DOHH2 (cell line): ENCODE measurements around the gene BANP.
"Not testable (repeated sequence)": the region's sequence is repeated elsewhere in the genome, so short reads cannot be mapped to it uniquely, and the experiment has no call there.

Source experiments
- H3F3A ChIP-seq: fragments of 200-600 bp; sonication (generic), shearing (Covaris generic); 2 replicates; pipeline ENCODE4 v1.6.0; 2016; ENCODE audit warnings: antibody characterized with exemption, mild to moderate bottlenecking; ENCODE audit not compliant: control insufficient read depth, insufficient read depth
- H3K27ac ChIP-seq: fragments of 200-600 bp; sonication (generic); 2 replicates; pipeline ENCODE4 v1.5.1; 2014; ENCODE audit warnings: low read depth, mild to moderate bottlenecking, low read length, moderate library complexity
- H3K27me3 ChIP-seq: fragments of 200-600 bp; sonication (generic); 2 replicates; pipeline ENCODE4 v1.6.1; 2014; ENCODE audit warnings: mild to moderate bottlenecking, low read length, mixed read lengths; ENCODE audit not compliant: control insufficient read depth
- H3K36me3 ChIP-seq: fragments of 200-600 bp; sonication (generic); 2 replicates; pipeline ENCODE4 v1.6.1; 2014; ENCODE audit warnings: mild to moderate bottlenecking, low read length, moderate library complexity, mixed read lengths; ENCODE audit not compliant: control insufficient read depth
- H3K4me1 ChIP-seq: fragments of 200-600 bp; sonication (generic); 2 replicates; pipeline ENCODE4 v1.6.1; 2014; ENCODE audit warnings: mild to moderate bottlenecking, low read length, mixed read lengths; ENCODE audit not compliant: control insufficient read depth
- H3K4me2 ChIP-seq: fragments of 200-600 bp; sonication (generic); 2 replicates; pipeline ENCODE4 v1.6.0; 2014; ENCODE audit warnings: mild to moderate bottlenecking, low read length, moderate library complexity
- H3K4me3 ChIP-seq: fragments of 200-600 bp; sonication (generic); 2 replicates; pipeline ENCODE4 v1.5.1; 2014; ENCODE audit warnings: mild to moderate bottlenecking, low read length, mixed read lengths
- H3K79me2 ChIP-seq: fragments of 200-600 bp; sonication (generic); 2 replicates; pipeline ENCODE4 v1.6.1; 2014; ENCODE audit warnings: mild to moderate bottlenecking, low read length, mixed read lengths; ENCODE audit not compliant: control insufficient read depth
- H3K9me2 ChIP-seq: fragments of 200-600 bp; sonication (generic); replicated peaks from 2 replicates; pipeline ENCODE4 v1.6.1; 2014; ENCODE audit warnings: mild to moderate bottlenecking, low read length, mixed read lengths; ENCODE audit not compliant: control insufficient read depth
- H3K9me3 ChIP-seq: fragments of 200-600 bp; sonication (generic); 2 replicates; pipeline ENCODE4 v1.6.1; 2014; ENCODE audit warnings: antibody characterized with exemption, low read length, mixed read lengths; ENCODE audit not compliant: control insufficient read depth, insufficient read depth
- H4K20me1 ChIP-seq: fragments of 200-600 bp; sonication (generic); 2 replicates; pipeline ENCODE4 v1.6.0; 2014; ENCODE audit warnings: low read depth, mild to moderate bottlenecking, antibody characterized with exemption, low read length, moderate library complexity; ENCODE audit not compliant: control insufficient read depth, insufficient read depth
- EZH2phosphoT487 ChIP-seq: fragments of 200-600 bp; sonication (generic); IDR thresholded peaks from 2 replicates; pipeline ENCODE4 v1.6.1; 2017; ENCODE audit warnings: borderline replicate concordance, mild to moderate bottlenecking, antibody characterized with exemption, low read length, moderate library complexity, mixed read lengths
- TF ChIP-seq, protein P1 (sequence below): fragments of 200-600 bp; sonication (generic); IDR thresholded peaks from one replicate; pipeline ENCODE4 v1.5.1; 2014; ENCODE audit warnings: antibody characterized with exemption, mild to moderate bottlenecking, low read depth, low read length; ENCODE audit not compliant: poor library complexity, severe bottlenecking

Gene BANP

DNA sequence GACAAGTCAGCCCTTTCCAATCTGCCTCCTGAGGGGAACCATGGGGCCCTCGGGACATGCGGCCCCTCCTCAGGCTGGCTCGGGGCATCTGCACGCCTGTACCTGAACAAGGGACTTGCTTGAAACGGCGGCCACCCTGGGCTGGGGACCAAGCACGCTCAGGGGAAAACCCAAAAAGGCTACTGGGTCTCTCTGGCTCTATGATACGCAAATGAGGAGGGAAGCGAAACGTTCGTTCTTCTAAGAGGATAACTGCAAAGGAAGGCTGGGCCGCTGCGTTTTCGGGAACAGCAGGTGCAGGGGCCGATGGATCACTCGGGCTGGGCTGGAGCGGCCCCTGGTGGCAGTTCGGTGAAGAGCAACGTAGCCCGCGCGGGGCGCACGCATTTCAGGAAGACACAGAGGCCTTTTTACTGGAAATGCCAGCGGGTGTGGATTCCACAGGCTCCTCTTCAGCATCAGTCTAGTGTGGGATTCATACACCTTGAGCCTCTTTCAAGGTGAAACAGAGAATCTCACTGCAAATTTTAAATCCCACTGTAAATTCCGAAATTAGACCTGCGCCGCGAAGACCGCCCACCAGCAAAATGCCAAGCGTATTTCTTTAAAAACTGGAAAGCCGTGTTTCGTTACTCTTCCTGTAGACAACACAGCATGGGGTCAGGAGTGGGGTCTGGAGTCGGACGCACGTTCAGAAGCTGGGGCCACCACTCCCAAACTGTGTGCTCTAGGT lies 41.9 kb upstream of the BANP start:
- H3K4me1 ChIP-seq: peaks cover 13% of the 10 kb centered on the region
- not testable (repeated sequence) for H3K36me3 ChIP-seq, H3K9me3 ChIP-seq, H3K27me3 ChIP-seq, H3K27ac ChIP-seq, H3K79me2 ChIP-seq, H3K9me2 ChIP-seq, H4K20me1 ChIP-seq, H3F3A ChIP-seq
- TF ChIP-seq, protein P1, sequence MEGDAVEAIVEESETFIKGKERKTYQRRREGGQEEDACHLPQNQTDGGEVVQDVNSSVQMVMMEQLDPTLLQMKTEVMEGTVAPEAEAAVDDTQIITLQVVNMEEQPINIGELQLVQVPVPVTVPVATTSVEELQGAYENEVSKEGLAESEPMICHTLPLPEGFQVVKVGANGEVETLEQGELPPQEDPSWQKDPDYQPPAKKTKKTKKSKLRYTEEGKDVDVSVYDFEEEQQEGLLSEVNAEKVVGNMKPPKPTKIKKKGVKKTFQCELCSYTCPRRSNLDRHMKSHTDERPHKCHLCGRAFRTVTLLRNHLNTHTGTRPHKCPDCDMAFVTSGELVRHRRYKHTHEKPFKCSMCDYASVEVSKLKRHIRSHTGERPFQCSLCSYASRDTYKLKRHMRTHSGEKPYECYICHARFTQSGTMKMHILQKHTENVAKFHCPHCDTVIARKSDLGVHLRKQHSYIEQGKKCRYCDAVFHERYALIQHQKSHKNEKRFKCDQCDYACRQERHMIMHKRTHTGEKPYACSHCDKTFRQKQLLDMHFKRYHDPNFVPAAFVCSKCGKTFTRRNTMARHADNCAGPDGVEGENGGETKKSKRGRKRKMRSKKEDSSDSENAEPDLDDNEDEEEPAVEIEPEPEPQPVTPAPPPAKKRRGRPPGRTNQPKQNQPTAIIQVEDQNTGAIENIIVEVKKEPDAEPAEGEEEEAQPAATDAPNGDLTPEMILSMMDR: peak; percentile 86
- peak overlapping the region; percentile 68 for H3K4me2 ChIP-seq
- H3K4me3 ChIP-seq: peak overlapping the region; percentile 46

DNA sequence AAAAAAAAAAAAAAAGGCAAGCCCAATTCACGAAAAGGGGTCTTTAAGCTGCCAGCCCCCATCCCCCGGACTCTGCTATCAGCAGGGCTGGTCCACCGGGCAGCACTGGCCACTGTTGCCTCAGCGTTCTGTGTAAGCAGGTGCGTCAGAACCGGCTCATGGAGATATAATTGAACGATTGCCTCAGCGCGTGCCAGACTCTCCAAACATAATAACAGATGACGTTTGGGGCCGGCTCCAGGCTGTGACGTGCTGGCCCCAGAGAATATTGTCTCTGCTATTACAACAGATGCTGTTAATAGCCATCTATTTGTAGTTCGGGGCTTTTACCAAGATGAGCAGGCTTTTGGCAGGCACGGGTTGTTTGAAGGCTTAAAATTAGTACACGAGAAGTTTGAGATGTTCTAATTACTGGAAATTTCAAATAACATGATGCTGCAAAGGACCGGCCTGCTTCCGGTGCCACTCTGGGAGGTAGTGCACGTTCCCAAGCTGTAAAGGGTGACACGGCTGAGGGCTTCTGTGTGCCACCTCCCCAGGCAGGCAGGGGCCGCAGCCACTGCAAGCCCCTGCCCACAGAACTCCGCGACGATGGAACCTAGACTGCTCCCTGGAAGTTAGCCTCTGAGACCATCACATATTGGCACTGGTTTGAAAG lies 40.0 kb upstream of the BANP start:
- not testable (repeated sequence) for H3K9me2 ChIP-seq, H3K36me3 ChIP-seq, H3F3A ChIP-seq, H3K4me3 ChIP-seq, H3K27me3 ChIP-seq, H3K4me2 ChIP-seq, H3K9me3 ChIP-seq, H3K79me2 ChIP-seq, H4K20me1 ChIP-seq, H3K27ac ChIP-seq
- H3K4me1 ChIP-seq: peaks cover 13% of the 10 kb centered on the region

DNA sequence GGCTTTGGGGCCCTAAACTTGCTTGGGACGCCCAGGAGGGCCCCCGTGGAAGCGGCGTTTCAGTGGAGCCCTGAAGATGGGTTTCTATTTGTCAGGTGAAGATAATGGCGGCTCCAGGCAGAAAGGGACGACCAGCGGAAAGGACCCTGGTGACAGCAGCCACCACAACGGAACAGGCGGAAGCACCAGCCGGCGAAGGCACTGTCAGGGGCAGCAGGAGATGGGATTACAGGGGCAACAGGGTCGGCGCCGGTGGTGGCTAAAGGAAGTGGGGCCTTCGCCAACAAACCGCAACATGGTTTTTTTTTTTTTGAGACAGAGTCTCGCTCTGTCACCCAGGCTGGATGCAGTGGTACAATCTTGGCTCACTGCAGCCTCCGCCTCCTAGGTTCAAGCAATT lies 38.5 kb upstream of the BANP start:
- H4K20me1 ChIP-seq, H3F3A ChIP-seq, H3K27me3 ChIP-seq, H3K4me3 ChIP-seq, H3K9me2 ChIP-seq, H3K79me2 ChIP-seq, H3K4me2 ChIP-seq, H3K9me3 ChIP-seq, H3K36me3 ChIP-seq, H3K27ac ChIP-seq: not testable (repeated sequence)
- peaks cover 13% of the 10 kb centered on the region for H3K4me1 ChIP-seq

DNA sequence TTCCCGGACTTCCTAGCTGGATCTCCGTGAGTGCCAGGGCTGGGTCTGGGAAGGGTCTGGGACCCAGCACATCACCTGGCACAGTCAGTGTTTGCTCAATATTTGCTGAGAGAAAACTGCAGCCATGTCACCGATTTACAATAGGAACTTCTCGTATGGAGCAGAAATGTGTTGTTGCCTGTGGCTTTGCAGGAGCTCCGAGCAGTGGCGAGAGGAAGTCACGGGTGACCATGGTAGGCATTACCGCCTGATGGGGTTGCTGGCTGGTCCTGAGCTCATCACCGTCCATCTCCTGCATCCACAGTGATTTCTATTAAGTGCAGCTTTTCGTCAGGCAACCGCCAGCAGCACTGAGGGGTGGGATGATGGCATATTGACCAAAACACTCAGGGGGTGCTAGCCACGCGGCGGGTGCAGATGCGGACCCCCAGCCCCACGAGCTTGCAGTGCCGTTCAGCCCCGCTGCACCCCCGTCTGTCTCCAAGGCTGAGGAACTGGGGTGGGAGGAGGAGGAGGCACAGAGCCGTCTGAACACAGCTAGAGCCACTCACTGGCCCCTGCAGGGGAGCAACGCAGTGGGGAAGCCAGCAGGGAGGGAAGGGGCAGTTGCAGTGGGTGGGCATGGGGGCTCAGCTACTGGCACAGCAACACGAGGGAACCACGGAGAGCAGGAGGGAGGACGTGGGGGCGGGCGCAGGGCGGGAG lies 37.1 kb upstream of the BANP start:
- H3K4me3 ChIP-seq, H3K36me3 ChIP-seq, H3K79me2 ChIP-seq, H3F3A ChIP-seq, H3K27ac ChIP-seq, H3K27me3 ChIP-seq, H3K9me2 ChIP-seq, H3K9me3 ChIP-seq, H3K4me2 ChIP-seq, H3K4me1 ChIP-seq, H4K20me1 ChIP-seq: not testable (repeated sequence)

DNA sequence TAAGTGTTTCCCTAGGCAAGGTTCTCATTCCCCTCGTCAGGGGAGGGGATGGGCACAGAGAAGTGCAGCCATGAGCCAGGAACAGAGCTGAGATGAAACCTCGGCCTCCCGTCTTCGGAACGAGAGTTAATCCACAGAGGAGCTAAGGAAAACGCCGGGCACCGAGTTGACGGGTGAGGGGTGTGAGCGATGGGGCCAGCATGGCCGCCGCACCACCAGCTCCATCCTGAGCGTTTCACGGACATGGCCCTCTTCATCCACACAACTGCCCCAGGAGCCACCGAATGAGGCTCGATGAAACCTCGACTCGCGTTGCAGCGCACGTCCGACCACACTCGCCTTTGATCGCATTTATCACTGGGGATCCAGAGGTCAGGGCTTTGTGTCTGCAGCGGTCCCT lies 36.4 kb upstream of the BANP start:
- Histone ChIP-seq H3F3A (no peaks in the 10 kb centered on the region), H3K4me2 (no peak overlapping the region), H3K4me1 (no peaks in the 10 kb centered on the region), H3K36me3 (no peaks in the 10 kb centered on the region), H3K9me2 (no peaks in the 10 kb centered on the region), H3K27ac (no peak overlapping the region), H3K4me3 (no peak overlapping the region), H4K20me1 (no peaks in the 10 kb centered on the region), H3K9me3 (no peaks in the 10 kb centered on the region), H3K27me3 (no peaks in the 10 kb centered on the region), H3K79me2 (no peaks in the 10 kb centered on the region)
- TF ChIP-seq EZH2phosphoT487: no peak
- TF ChIP-seq, protein P1: no peak
